ENCODE measurements around the gene LBX1.
"Not testable (repeated sequence)": the region's sequence is repeated elsewhere in the genome, so short reads cannot be mapped to it uniquely, and the experiment has no call there.

Gene LBX1

GRCh38 chr10:101217044-101217425, 12.2 kb downstream of the LBX1 start:
- Histone ChIP-seq H3K9me3 (no peaks in the 10 kb centered on the region), H3K36me3 (replicated peaks) (no peaks in the 10 kb centered on the region), H3K4me1 (peaks cover 3% of the 10 kb centered on the region; the same call in 1 of the 2 replicates), H3K4me3 (no peak overlapping the region), H3K27me3 (ENCODE audit: low read depth) (no peaks in the 10 kb centered on the region)
- no peak for DNase-seq (ENCODE audit: low spot score in 2 of 2)
- in situ Hi-C loops (cut with MboI; ENCODE audit: low sequenced_read_pairs): no loop called here

GRCh38 chr10:101216207-101217043, 12.8 kb downstream of the LBX1 start:
- DNase-seq (ENCODE audit: low spot score in 2 of 2): no peak
- Histone ChIP-seq H3K4me1 (peaks cover 3% of the 10 kb centered on the region; the same call in 1 of the 2 replicates), H3K9me3 (no peaks in the 10 kb centered on the region), H3K4me3 (no peak overlapping the region), H3K27me3 (ENCODE audit: low read depth) (peaks cover 5% of the 10 kb centered on the region), H3K36me3 (replicated peaks) (no peaks in the 10 kb centered on the region)
- in situ Hi-C loops (cut with MboI; ENCODE audit: low sequenced_read_pairs): no loop called here

GRCh38 chr10:101215397-101216206, 13.7 kb downstream of the LBX1 start:
- H3K36me3 ChIP-seq (replicated peaks): no peaks in the 10 kb centered on the region
- no peak overlapping the region for H3K4me3 ChIP-seq
- H3K27me3 ChIP-seq (ENCODE audit: low read depth): peaks cover 7% of the 10 kb centered on the region
- H3K9me3 ChIP-seq: no peaks in the 10 kb centered on the region
- peaks cover 3% of the 10 kb centered on the region; the same call in 1 of the 2 replicates for H3K4me1 ChIP-seq
- in situ Hi-C loops (cut with MboI; ENCODE audit: low sequenced_read_pairs): no loop called here
- DNase-seq (ENCODE audit: low spot score in 2 of 2): no peak

GRCh38 chr10:101214446-101215396, 14.5 kb downstream of the LBX1 start:
- Histone ChIP-seq H3K27me3 (ENCODE audit: low read depth) (peaks cover 13% of the 10 kb centered on the region), H3K36me3 (replicated peaks) (no peaks in the 10 kb centered on the region), H3K4me3 (peak overlapping the region; percentile 19; the same call in 1 of the 2 replicates), H3K4me1 (peaks cover 3% of the 10 kb centered on the region; the same call in 1 of the 2 replicates), H3K9me3 (no peaks in the 10 kb centered on the region)
- in situ Hi-C loops (cut with MboI; ENCODE audit: low sequenced_read_pairs): loop anchor here (5.0 kb wide), 4 partner anchors 52 to 568 kb away; partner anchors contain the start of gene NPM3
- DNase-seq (ENCODE audit: low spot score in 2 of 2): peak; percentile 77 to 92

- no peaks in the 10 kb centered on the region; the same call in 1 of the 2 replicates for H3K9me3 ChIP-seq
- no peak for DNase-seq (ENCODE audit: low spot score in 2 of 2)
- no peaks in the 10 kb centered on the region for H3K4me1 ChIP-seq
- in situ Hi-C loops (cut with MboI; ENCODE audit: low sequenced_read_pairs): no loop called here
- no peak overlapping the region for H3K4me3 ChIP-seq
- no peaks in the 10 kb centered on the region for H3K36me3 ChIP-seq (replicated peaks)
- H3K27me3 ChIP-seq (ENCODE audit: low read depth): peaks cover 15% of the 10 kb centered on the region
Measured at GRCh38 chr10:101208543-101208942, 20.7 kb downstream of the LBX1 start.

GRCh38 chr10:101207026-101207425, 22.2 kb downstream of the LBX1 start:
- H3K36me3 ChIP-seq (replicated peaks): no peaks in the 10 kb centered on the region
- H3K27me3 ChIP-seq (ENCODE audit: low read depth): peaks cover 20% of the 10 kb centered on the region
- no peaks in the 10 kb centered on the region for H3K4me1 ChIP-seq
- in situ Hi-C loops (cut with MboI; ENCODE audit: low sequenced_read_pairs): no loop called here
- DNase-seq (ENCODE audit: low spot score in 2 of 2): no peak
- no peaks in the 10 kb centered on the region; the same call in 1 of the 2 replicates for H3K9me3 ChIP-seq
- H3K4me3 ChIP-seq: no peak overlapping the region

GRCh38 chr10:101202667-101203066, 26.6 kb downstream of the LBX1 start:
- H3K4me1 ChIP-seq; H3K36me3 ChIP-seq (replicated peaks); in situ Hi-C loops (cut with MboI; ENCODE audit: low sequenced_read_pairs); H3K27me3 ChIP-seq (ENCODE audit: low read depth); DNase-seq (ENCODE audit: low spot score in 2 of 2); H3K9me3 ChIP-seq; H3K4me3 ChIP-seq: not testable (repeated sequence)

- in situ Hi-C loops (cut with MboI; ENCODE audit: low sequenced_read_pairs); H3K4me1 ChIP-seq: not testable (repeated sequence)
Measured at GRCh38 chr10:101198326-101198977, 30.8 kb downstream of the LBX1 start.

GRCh38 chr10:101195921-101196320, 33.3 kb downstream of the LBX1 start:
- in situ Hi-C loops (cut with MboI; ENCODE audit: low sequenced_read_pairs): no loop called here
- H3K27me3 ChIP-seq (ENCODE audit: low read depth): no peaks in the 10 kb centered on the region; the same call in 1 of the 2 replicates
- H3K4me3 ChIP-seq: no peak overlapping the region

More at GRCh38 chr10:101198326-101198977, 30.8 kb downstream of the LBX1 start:
- H3K4me3 ChIP-seq; H3K27me3 ChIP-seq (ENCODE audit: low read depth); H3K9me3 ChIP-seq; DNase-seq (ENCODE audit: low spot score in 2 of 2); H3K36me3 ChIP-seq (replicated peaks): not testable (repeated sequence)

GRCh38 chr10:101189461-101190401, 39.5 kb downstream of the LBX1 start:
- Histone ChIP-seq H3K27me3 (ENCODE audit: low read depth) (no peaks in the 10 kb centered on the region; the same call in 1 of the 2 replicates), H3K4me3 (no peak overlapping the region), H3K4me1 (no peaks in the 10 kb centered on the region), H3K9me3 (no peaks in the 10 kb centered on the region), H3K36me3 (replicated peaks) (no peaks in the 10 kb centered on the region)
- DNase-seq (ENCODE audit: low spot score in 2 of 2): no peak
- in situ Hi-C loops (cut with MboI; ENCODE audit: low sequenced_read_pairs): no loop called here

More at GRCh38 chr10:101195921-101196320, 33.3 kb downstream of the LBX1 start:
- Histone ChIP-seq H3K9me3 (no peaks in the 10 kb centered on the region), H3K36me3 (replicated peaks) (no peaks in the 10 kb centered on the region), H3K4me1 (no peaks in the 10 kb centered on the region)
- no peak for DNase-seq (ENCODE audit: low spot score in 2 of 2)

GRCh38 chr10:101188942-101189341, 40.3 kb downstream of the LBX1 start:
- H3K9me3 ChIP-seq: no peaks in the 10 kb centered on the region
- in situ Hi-C loops (cut with MboI; ENCODE audit: low sequenced_read_pairs): no loop called here
- no peak for DNase-seq (ENCODE audit: low spot score in 2 of 2)
- no peak overlapping the region for H3K4me3 ChIP-seq
- H3K4me1 ChIP-seq: no peaks in the 10 kb centered on the region
- H3K36me3 ChIP-seq (replicated peaks): no peaks in the 10 kb centered on the region
- H3K27me3 ChIP-seq (ENCODE audit: low read depth): no peaks in the 10 kb centered on the region
